Stimulated activated naive CD8-positive, alpha-beta T cell treated with anti-CD3 and anti-CD28 coated beads, Interleukin-15, amount 100 ng/mL, for 72 hours (primary cell): ENCODE results near the gene MOSMO.

Experiments
- ATAC-seq: fragments of 150-1000 bp; cut with Tn5 transposase; 2 replicates; pipeline ENCODE4 v1.10.0; 2021; ENCODE audit warnings: mild to moderate bottlenecking, moderate library complexity
- DNase-seq, 2 donors: peaks; one replicate each; pipeline ENCODE4 v3.0.0; 2021 to 2022
- H3K27ac Mint-ChIP-seq, 2 donors: one replicate each; pipeline ENCODE4 v1.8.0; 2022; ENCODE audit warnings: mild to moderate bottlenecking in 2 of 2, mixed read lengths in 2 of 2, moderate library complexity in 2 of 2
- H3K27me3 Mint-ChIP-seq: one replicate; pipeline ENCODE4 v1.8.0; 2022; ENCODE audit warnings: mixed read lengths
- H3K4me1 Mint-ChIP-seq: one replicate; pipeline ENCODE4 v1.8.0; 2022; ENCODE audit warnings: mild to moderate bottlenecking, mixed read lengths
- H3K4me3 Mint-ChIP-seq, 2 donors: one replicate each; pipeline ENCODE4 v1.8.0; 2022; ENCODE audit warnings: mild to moderate bottlenecking in 2 of 2, mixed read lengths in 2 of 2, moderate library complexity in 1 of 2
- H3K9me3 Mint-ChIP-seq, 2 donors: one replicate each; pipeline ENCODE4 v1.8.0; 2022; ENCODE audit warnings: mixed read lengths in 2 of 2

The MOSMO gene

DNA sequence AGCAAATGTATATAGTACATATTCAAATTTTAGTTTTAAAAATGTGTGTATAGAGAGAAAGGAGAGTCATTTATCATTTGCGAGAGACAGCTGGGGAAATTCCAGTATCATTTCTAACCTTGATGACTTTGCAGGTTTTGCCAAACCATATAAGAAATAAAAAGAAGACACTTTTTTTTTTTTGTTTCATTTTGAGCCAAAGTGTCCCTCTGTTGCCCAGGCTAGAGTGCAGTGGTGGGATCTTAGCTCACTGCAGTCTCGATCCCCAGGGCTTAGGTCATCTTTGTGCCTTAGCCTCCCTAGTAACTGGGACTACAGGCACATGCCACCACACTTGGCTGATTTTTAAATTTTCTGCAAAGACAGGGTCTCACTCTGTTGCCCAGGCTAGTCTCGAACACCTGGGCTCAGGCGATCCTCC lies 46.0 kb downstream of the MOSMO start:
- no peak for DNase-seq
- peak overlapping the region in 1 of 2 donors; percentile 57 for H3K27ac Mint-ChIP-seq
- peaks cover 32% of the 10 kb centered on the region for H3K4me1 Mint-ChIP-seq
- no peaks in the 10 kb centered on the region for H3K27me3 Mint-ChIP-seq
- H3K4me3 Mint-ChIP-seq: no peak overlapping the region
- peaks cover 5 to 6% of the 10 kb centered on the region in 2 donors for H3K9me3 Mint-ChIP-seq
- ATAC-seq: peak; percentile 39

DNA sequence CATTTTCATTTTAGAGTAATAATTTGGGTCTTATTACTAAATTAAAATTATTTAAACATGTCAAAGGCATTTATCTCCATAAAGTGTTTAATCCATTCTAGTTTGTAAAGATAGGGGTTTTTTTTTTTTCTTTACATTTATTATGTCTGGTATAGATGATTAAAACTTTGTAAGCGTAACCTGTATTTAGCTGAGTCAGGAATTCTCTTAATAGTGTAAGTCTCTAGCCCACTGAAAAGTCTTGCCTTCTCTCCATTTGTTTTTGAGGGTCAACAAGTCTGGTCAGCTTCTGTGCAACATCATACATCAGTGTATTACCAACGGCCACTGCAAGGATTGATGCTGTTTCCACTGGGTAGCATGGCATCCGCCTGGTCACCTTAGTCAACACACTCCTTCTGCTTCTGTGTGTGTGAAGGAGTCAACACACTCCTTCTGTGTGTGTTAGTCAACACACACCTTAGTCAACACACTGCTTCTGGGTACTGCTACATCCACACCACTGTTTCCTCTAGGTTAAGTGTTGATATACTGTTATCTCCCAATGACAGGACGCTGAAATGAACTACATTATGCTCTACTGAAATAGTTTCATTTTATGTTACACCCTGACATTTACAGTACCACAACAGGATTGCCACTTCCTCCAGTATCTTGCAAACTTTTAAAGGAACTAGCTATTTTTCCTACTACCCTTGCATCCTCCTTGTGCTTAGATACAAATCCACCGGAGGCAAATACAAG lies 47.1 kb downstream of the MOSMO start:
- H3K4me3 Mint-ChIP-seq: no peak overlapping the region
- peak; percentile 93 for ATAC-seq
- peaks cover 12 to 15% of the 10 kb centered on the region in 2 donors for H3K9me3 Mint-ChIP-seq
- no peak for DNase-seq
- peaks cover 42% of the 10 kb centered on the region for H3K4me1 Mint-ChIP-seq
- no peak overlapping the region for H3K27ac Mint-ChIP-seq
- no peaks in the 10 kb centered on the region for H3K27me3 Mint-ChIP-seq

- Mint-ChIP-seq H3K4me1 (peaks cover 45% of the 10 kb centered on the region), H3K4me3 (no peak overlapping the region), H3K27ac (no peak overlapping the region), H3K9me3 (peaks cover 12 to 15% of the 10 kb centered on the region in 2 donors), H3K27me3 (no peaks in the 10 kb centered on the region)
- no peak for DNase-seq
- no peak for ATAC-seq
These were observed 48.0 kb downstream of the MOSMO start for GRCh38 chr16:22055881-22056280.

DNA sequence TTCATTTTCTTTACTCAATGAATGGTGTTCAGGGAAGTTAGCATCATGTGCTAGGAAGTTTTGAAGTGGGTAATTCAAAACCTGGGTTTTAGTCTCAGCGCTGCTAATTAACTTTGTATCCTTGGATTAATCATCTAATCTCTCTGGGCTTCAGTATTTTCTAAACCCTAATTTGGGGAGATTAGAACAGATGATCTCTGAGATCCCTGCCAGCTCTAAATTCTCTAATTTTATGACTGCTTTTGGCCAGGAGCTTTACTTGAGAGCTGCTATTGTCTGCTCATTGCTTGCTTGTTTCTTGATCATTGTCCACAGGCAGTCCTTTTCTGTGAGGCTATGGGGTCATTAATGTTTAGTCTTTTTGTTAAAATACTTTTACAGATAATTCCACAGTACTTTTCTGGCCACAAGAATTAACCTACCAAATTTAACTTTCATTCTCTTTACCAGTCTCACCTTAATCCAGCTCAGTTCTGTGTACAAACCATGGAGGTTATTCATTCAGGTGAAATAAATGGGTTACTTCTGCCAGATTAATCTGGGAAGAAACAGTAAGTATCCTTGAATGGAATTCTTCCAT lies 56.1 kb downstream of the MOSMO start:
- Mint-ChIP-seq H3K27me3 (no peaks in the 10 kb centered on the region), H3K9me3 (peaks cover 8 to 12% of the 10 kb centered on the region in 2 donors), H3K27ac (no peak overlapping the region), H3K4me3 (no peak overlapping the region), H3K4me1 (peaks cover 13% of the 10 kb centered on the region)
- ATAC-seq (no peak), DNase-seq (no peak)

DNA sequence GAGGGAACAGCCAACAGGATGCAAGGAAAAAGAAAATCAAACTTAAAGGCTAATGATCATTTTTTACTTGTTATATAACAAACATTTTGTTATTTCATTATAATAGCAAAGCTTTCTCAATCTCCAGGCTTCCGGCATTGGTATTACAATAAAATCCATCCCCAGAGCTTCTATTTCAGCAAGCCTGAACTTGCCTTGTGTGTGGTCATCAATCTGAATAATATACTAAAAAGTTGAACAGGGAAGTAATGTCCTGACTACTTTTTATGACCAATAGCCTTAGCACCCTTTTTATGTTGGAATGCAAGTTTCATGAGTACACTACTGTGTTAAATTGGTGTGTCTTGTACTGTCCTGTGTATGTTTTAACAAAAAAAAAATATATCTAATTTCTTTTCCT lies 57.3 kb downstream of the MOSMO start:
- Mint-ChIP-seq H3K27ac (no peak overlapping the region), H3K4me1 (peaks cover under 1% of the 10 kb centered on the region)

GRCh38 chr16:22070361-22071330 lies 62.7 kb downstream of the MOSMO start:
- no peaks in the 10 kb centered on the region for H3K27me3 Mint-ChIP-seq
- H3K4me3 Mint-ChIP-seq: no peak overlapping the region
- ATAC-seq (no peak), DNase-seq (no peak)
- H3K4me1 Mint-ChIP-seq: no peaks in the 10 kb centered on the region
- no peak overlapping the region for H3K27ac Mint-ChIP-seq
- peaks cover 0 to 5% of the 10 kb centered on the region in 2 donors for H3K9me3 Mint-ChIP-seq

More for the DNA sequence above, 57.3 kb downstream of the MOSMO start:
- DNase-seq (no peak), ATAC-seq (no peak)
- no peaks in the 10 kb centered on the region for H3K27me3 Mint-ChIP-seq
- H3K9me3 Mint-ChIP-seq: peaks cover 0 to 5% of the 10 kb centered on the region in 2 donors
- H3K4me3 Mint-ChIP-seq: no peak overlapping the region

DNA sequence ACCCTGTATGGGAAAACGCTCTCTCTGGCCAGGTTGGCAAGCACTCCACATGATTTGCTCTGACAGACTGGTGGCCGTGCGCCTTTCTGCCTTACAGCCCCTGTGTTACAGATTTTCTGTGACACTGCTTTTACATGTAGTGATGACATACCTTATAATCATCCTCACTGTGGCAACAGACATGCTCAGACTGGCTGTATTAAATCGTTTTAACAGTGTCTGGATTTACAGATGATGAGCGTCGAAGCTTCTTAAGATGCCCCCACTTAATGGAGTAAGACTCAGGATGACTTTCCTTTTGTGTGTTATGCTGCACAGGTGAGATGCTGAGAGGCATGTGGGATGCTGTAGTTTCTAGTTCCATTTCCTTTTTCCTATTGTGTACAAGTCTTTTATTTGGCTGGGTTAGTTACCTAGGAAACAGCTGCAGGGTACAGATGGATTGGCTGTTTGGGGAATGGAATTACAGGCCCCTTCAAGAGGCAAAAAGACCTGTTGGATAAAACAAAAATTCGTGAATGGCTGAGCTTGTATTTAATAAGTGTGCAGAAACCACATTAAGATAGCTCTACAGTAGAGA lies 63.5 kb downstream of the MOSMO start:
- Mint-ChIP-seq H3K27me3 (no peaks in the 10 kb centered on the region), H3K27ac (no peak overlapping the region)
- no peak for ATAC-seq

DNA sequence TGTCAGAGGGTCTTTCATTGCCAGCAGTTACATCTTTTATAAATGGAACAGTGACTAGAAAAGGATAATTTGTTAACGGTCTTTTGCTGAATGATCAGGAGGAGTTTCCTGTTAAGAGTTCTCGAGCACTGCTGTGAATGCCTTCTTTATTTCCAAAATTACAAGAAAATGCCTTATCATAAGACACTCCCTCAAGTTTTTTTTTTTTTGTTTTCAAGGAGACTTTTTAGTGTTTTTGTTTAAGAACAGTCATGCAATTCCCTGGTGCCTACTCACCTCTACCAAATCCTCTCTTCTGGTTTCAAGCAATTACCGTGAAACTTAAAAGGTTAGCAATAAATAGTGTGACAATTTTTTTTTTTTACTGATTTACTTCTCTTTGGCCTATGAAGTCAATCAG lies 65.4 kb downstream of the MOSMO start:
- Mint-ChIP-seq H3K9me3 (no peaks in the 10 kb centered on the region), H3K4me3 (no peak overlapping the region), H3K4me1 (no peaks in the 10 kb centered on the region), H3K27me3 (no peaks in the 10 kb centered on the region), H3K27ac (no peak overlapping the region)
- DNase-seq: no peak
- no peak for ATAC-seq

More for the DNA sequence above, 63.5 kb downstream of the MOSMO start:
- H3K4me1 Mint-ChIP-seq: no peaks in the 10 kb centered on the region
- H3K9me3 Mint-ChIP-seq: peaks cover 0 to 5% of the 10 kb centered on the region in 2 donors
- no peak overlapping the region for H3K4me3 Mint-ChIP-seq
- DNase-seq: no peak

DNA sequence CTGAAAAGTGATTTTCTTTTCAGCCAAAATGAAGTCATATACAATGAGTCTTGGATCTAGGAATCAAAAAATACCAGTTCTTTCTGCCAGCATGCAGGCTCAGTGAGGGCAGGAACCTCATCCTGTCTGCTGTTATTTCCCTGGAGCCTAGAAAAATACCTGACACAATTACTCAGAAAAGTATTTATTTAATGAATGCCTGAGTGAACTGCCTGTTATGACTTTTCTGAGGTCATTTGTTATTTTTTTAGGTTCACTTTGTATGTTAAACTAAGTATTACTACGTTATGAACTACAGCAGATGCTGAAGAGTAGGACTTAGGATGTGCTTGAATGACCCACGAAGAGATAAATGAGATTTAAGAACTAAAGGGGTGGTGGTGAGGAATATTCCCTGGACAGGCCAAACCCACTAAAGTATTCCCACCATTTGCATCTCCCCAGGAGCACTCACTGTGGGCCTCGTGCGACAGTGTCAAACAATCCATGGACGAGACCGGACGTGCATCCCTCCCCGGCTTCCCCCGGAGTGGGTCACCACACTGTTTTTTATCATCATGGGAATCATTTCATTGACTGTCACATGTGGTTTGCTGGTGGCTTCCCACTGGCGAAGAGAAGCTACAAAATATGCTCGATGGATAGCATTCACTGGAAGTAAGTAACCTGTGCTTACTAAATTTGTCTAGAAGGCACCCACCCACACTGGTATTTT lies 67.3 kb downstream of the MOSMO start:
- no peaks in the 10 kb centered on the region for H3K27me3 Mint-ChIP-seq
- H3K27ac Mint-ChIP-seq: no peak overlapping the region
- no peak overlapping the region for H3K4me3 Mint-ChIP-seq
- no peaks in the 10 kb centered on the region for H3K4me1 Mint-ChIP-seq
- ATAC-seq (no peak), DNase-seq (no peak)
- H3K9me3 Mint-ChIP-seq: no peaks in the 10 kb centered on the region

DNA sequence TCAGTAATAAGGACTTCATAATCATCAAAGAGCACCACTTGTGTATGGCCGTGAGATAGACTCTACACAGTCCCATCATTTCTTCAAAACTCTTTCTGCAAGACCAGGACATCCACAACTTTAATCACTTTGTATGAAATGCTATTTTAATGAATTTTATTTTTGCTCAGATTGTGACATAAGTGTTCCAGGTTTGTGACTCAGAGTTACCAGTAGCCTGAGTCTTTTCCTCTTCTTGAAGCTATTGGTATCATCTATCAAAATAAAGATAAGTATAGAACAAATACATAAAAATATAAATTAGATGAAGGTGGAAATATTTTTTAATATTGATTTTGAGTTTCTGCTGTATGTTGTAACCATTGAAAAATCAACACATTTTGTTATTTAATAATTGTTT lies 67.9 kb downstream of the MOSMO start:
- ATAC-seq (no peak), DNase-seq (no peak)
- H3K27me3 Mint-ChIP-seq: no peaks in the 10 kb centered on the region
- H3K4me1 Mint-ChIP-seq: no peaks in the 10 kb centered on the region
- no peaks in the 10 kb centered on the region for H3K9me3 Mint-ChIP-seq
- no peak overlapping the region for H3K27ac Mint-ChIP-seq
- no peak overlapping the region for H3K4me3 Mint-ChIP-seq

DNA sequence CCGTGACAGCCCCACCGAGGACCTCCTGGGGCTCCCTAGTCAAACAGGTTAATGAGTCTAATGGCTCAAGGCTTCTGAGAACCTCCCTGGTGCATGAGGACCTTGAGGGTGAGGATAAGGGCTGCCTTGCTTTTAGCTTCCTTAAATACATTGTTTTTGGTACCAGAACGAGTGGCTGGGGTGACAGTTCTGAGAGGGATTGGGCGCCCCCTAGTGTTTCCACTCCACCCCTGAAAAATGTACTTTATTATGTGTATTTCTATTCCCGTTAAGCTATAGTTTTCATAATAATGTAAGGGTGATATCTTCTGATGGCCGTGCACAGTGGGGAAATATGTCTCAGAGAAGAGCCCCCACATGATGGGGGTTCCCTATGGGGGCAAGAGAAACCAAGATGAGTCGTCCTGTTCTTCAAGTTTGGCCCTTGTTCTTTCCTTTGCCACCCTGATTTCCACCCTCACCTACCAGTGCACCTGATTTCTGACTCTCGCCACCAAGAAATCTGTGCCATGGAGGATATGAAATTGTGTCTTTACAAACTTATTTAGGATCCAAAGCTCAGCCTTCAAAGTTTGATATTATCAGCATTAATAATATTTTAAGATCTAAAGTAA lies 69.9 kb downstream of the MOSMO start:
- no peak overlapping the region for H3K4me3 Mint-ChIP-seq
- H3K27ac Mint-ChIP-seq: no peak overlapping the region
- no peaks in the 10 kb centered on the region for H3K9me3 Mint-ChIP-seq
- DNase-seq (peak; percentile 60 to 61), ATAC-seq (peak; percentile 76)
- no peaks in the 10 kb centered on the region for H3K27me3 Mint-ChIP-seq
- H3K4me1 Mint-ChIP-seq: no peaks in the 10 kb centered on the region

DNA sequence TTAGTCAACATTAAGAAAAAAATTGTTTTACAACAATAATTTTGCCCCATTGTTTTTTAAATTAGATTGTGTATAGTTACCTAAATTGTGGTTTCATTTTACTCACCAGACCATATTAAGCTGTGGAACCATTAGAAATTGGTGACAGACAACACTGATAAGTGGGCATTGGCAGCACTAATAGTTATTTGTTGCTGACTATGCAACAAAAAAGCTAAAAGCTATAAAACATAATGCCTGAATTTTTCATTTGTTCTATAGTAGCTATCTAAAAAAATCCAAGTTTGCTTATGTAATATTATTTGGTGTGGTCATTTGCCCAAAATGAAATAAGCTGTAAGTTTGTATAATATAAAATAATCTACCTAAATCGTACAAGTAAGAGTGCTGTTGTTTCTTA lies 70.7 kb downstream of the MOSMO start:
- DNase-seq: no peak
- Mint-ChIP-seq H3K4me1 (no peaks in the 10 kb centered on the region), H3K27ac (no peak overlapping the region), H3K27me3 (no peaks in the 10 kb centered on the region), H3K9me3 (no peaks in the 10 kb centered on the region), H3K4me3 (no peak overlapping the region)
- no peak for ATAC-seq

DNA sequence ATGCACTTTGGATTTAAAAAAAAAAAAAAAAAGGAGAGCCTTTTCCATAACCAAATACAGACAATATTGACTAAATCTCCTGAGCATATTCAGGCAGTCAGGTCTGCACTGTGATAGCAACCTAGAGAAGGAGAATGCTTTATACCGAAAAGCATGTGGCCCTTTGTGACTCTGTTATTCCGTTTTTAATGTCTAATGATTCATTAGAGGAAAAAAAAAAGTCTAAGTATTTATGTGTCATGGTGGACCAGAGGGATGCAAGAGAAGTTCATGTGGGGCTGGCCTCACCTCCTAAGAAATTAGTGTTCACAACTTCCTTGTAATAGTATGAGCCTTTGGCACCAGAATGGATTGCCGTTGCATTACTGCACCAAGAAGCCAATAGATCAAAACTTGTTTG lies 73.1 kb downstream of the MOSMO start:
- DNase-seq: no peak
- H3K9me3 Mint-ChIP-seq: no peaks in the 10 kb centered on the region
- no peak overlapping the region for H3K4me3 Mint-ChIP-seq
- H3K27ac Mint-ChIP-seq: no peak overlapping the region
- no peak for ATAC-seq
- H3K27me3 Mint-ChIP-seq: no peaks in the 10 kb centered on the region
- no peaks in the 10 kb centered on the region for H3K4me1 Mint-ChIP-seq

DNA sequence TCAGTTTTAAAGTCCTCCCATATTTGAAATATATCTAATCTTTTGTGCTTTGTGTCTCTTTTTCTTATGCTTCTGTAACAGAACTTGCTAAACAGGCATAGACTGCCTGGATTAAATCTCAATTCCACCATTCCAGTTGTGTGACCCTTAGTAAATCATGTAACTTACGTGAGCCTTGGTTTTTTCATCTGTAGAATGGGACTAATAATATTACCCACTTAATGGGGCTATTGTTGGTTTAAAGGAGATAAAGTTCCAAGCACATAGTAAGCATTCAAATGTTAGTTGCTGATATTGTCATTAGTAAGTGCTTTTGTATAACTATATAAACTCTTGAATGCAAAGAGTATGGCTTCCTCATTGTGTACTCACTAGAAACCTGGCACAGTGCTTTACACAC lies 78.5 kb downstream of the MOSMO start:
- Mint-ChIP-seq H3K27ac (no peak overlapping the region), H3K4me3 (no peak overlapping the region), H3K4me1 (no peaks in the 10 kb centered on the region), H3K27me3 (no peaks in the 10 kb centered on the region), H3K9me3 (no peaks in the 10 kb centered on the region)
- no peak for DNase-seq
- ATAC-seq: no peak

GRCh38 chr16:22088642-22089041 lies 80.7 kb downstream of the MOSMO start:
- Mint-ChIP-seq H3K4me1 (no peaks in the 10 kb centered on the region), H3K4me3 (no peak overlapping the region), H3K27ac (no peak overlapping the region), H3K9me3 (no peaks in the 10 kb centered on the region), H3K27me3 (no peaks in the 10 kb centered on the region)
- DNase-seq (no peak), ATAC-seq (no peak)
